Type B pancreatic cell (in vitro differentiated cells): Measurements from ENCODE around the gene LRRC32. TPM values are rescaled to one million over a fixed set of nuclear protein-coding genes. Genes with fewer than 3 reads are reported as not detected.

ENCODE experiments used
- DNase-seq: peaks from one replicate; pipeline ENCODE4 v3.0.0; 2021; ENCODE audit warnings: mixed read lengths; ENCODE audit not compliant: unreplicated experiment; ENCODE audit errors: extremely low spot score
- H3K27ac Mint-ChIP-seq: 2 replicates; pipeline ENCODE4 v1.8.0; 2021; ENCODE audit warnings: mild to moderate bottlenecking, mixed read lengths
- H3K27me3 Mint-ChIP-seq: 2 replicates; pipeline ENCODE4 v1.8.0; 2021; ENCODE audit warnings: mixed read lengths
- H3K36me3 Mint-ChIP-seq: 2 replicates; pipeline ENCODE4 v1.8.0; 2021; ENCODE audit warnings: mixed read lengths
- H3K4me1 Mint-ChIP-seq: one replicate; pipeline ENCODE4 v1.8.0; 2021; ENCODE audit warnings: mixed read lengths; ENCODE audit not compliant: unreplicated experiment
- H3K4me3 Mint-ChIP-seq: 2 replicates; pipeline ENCODE4 v1.8.0; 2021; ENCODE audit warnings: mild to moderate bottlenecking, mixed read lengths
- H3K9me3 Mint-ChIP-seq: 2 replicates; pipeline ENCODE4 v1.8.0; 2021; ENCODE audit warnings: mixed read lengths
- long read RNA-seq: library from polyadenylated mRNA; unstranded; transcript quantifications from one replicate; pipeline ENCODE4 v2.0.0, GENCODE V29; 2020
- total RNA-seq: library from RNA; stranded (reverse); gene quantifications from 2 replicates; pipeline ENCODE4 v1.2.1, GENCODE V29; 2021; ENCODE audit warnings: low replicate concordance
- TF ChIP-seq, protein P1 (sequence below): fragments of 200-600 bp; sonication (generic); conservative IDR thresholded peaks from 2 replicates; pipeline ENCODE4 v1.5.0; 2021; ENCODE audit warnings: antibody characterized with exemption, mild to moderate bottlenecking

Gene LRRC32, protein sequence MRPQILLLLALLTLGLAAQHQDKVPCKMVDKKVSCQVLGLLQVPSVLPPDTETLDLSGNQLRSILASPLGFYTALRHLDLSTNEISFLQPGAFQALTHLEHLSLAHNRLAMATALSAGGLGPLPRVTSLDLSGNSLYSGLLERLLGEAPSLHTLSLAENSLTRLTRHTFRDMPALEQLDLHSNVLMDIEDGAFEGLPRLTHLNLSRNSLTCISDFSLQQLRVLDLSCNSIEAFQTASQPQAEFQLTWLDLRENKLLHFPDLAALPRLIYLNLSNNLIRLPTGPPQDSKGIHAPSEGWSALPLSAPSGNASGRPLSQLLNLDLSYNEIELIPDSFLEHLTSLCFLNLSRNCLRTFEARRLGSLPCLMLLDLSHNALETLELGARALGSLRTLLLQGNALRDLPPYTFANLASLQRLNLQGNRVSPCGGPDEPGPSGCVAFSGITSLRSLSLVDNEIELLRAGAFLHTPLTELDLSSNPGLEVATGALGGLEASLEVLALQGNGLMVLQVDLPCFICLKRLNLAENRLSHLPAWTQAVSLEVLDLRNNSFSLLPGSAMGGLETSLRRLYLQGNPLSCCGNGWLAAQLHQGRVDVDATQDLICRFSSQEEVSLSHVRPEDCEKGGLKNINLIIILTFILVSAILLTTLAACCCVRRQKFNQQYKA
- 4.3 and 5.4 TPM in 2 replicates for total RNA-seq
- long read RNA-seq, partial matches to known transcripts = 0 of 1 reads
- long read RNA-seq, other reads (novel, unspliced or antisense) = 1 of 1 reads

- Mint-ChIP-seq H3K9me3 (no peaks in the 10 kb centered on the region), H3K36me3 (no peaks in the 10 kb centered on the region), H3K27me3 (peaks cover 29% of the 10 kb centered on the region), H3K27ac (no peak within 1 kb of the TSS), H3K4me3 (peak within 1 kb of the TSS; percentile 83), H3K4me1 (peaks cover 19% of the 10 kb centered on the region)
- DNase-seq = no peak
- TF ChIP-seq, protein P1, sequence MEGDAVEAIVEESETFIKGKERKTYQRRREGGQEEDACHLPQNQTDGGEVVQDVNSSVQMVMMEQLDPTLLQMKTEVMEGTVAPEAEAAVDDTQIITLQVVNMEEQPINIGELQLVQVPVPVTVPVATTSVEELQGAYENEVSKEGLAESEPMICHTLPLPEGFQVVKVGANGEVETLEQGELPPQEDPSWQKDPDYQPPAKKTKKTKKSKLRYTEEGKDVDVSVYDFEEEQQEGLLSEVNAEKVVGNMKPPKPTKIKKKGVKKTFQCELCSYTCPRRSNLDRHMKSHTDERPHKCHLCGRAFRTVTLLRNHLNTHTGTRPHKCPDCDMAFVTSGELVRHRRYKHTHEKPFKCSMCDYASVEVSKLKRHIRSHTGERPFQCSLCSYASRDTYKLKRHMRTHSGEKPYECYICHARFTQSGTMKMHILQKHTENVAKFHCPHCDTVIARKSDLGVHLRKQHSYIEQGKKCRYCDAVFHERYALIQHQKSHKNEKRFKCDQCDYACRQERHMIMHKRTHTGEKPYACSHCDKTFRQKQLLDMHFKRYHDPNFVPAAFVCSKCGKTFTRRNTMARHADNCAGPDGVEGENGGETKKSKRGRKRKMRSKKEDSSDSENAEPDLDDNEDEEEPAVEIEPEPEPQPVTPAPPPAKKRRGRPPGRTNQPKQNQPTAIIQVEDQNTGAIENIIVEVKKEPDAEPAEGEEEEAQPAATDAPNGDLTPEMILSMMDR = peak; percentile 54
These were observed at the start of gene LRRC32 for GRCh38 chr11:76670485-76671236. Gene LRRC32 (minus strand): TSS chr11:76670747. CDS start chr11:76665954, 4,793 bp downstream.

GRCh38 chr11:76719686-76720085 is 49.1 kb upstream of the LRRC32 start:
- Mint-ChIP-seq H3K36me3 (no peaks in the 10 kb centered on the region), H3K27me3 (peaks cover 26% of the 10 kb centered on the region), H3K9me3 (no peaks in the 10 kb centered on the region), H3K27ac (no peak overlapping the region), H3K4me1 (peaks cover 4% of the 10 kb centered on the region), H3K4me3 (no peak overlapping the region)
- TF ChIP-seq, protein P1 = no peak
- DNase-seq = no peak

GRCh38 chr11:76719281-76719680 is 48.7 kb upstream of the LRRC32 start:
- Mint-ChIP-seq H3K4me1 (peaks cover 4% of the 10 kb centered on the region), H3K27ac (no peak overlapping the region), H3K36me3 (no peaks in the 10 kb centered on the region), H3K27me3 (peaks cover 23% of the 10 kb centered on the region), H3K4me3 (no peak overlapping the region), H3K9me3 (no peaks in the 10 kb centered on the region)
- DNase-seq = no peak
- TF ChIP-seq, protein P1 = no peak

GRCh38 chr11:76717816-76718215 is 47.3 kb upstream of the LRRC32 start:
- Mint-ChIP-seq H3K9me3 (no peaks in the 10 kb centered on the region), H3K4me3 (no peak overlapping the region), H3K27me3 (peaks cover 12% of the 10 kb centered on the region), H3K4me1 (peaks cover 4% of the 10 kb centered on the region), H3K36me3 (no peaks in the 10 kb centered on the region), H3K27ac (no peak overlapping the region)
- DNase-seq = no peak
- TF ChIP-seq, protein P1 = no peak

- H3K9me3 Mint-ChIP-seq = no peaks in the 10 kb centered on the region
- no peak overlapping the region for H3K27ac Mint-ChIP-seq
- H3K4me3 Mint-ChIP-seq = no peak overlapping the region
- peaks cover 7% of the 10 kb centered on the region for H3K27me3 Mint-ChIP-seq
- TF ChIP-seq, protein P1 = no peak
- DNase-seq = no peak
- peaks cover 3% of the 10 kb centered on the region for H3K4me1 Mint-ChIP-seq
- H3K36me3 Mint-ChIP-seq = no peaks in the 10 kb centered on the region
These were observed 46.8 kb upstream of the LRRC32 start for GRCh38 chr11:76717369-76717768.
